ENCODE measurements around the gene EMC7. TPM values are rescaled to one million over a fixed set of nuclear protein-coding genes. Genes with fewer than 3 reads are reported as not detected.
A peak's percentile ranks its signal among the peaks of the same experiment; 100 is the strongest.
"Not testable (repeated sequence)": the region's sequence is repeated elsewhere in the genome, so short reads cannot be mapped to it uniquely, and the experiment has no call there.

EMC7 gene
- total RNA-seq, 1 donor from 2014 or later: 43.2 TPM

DNA sequence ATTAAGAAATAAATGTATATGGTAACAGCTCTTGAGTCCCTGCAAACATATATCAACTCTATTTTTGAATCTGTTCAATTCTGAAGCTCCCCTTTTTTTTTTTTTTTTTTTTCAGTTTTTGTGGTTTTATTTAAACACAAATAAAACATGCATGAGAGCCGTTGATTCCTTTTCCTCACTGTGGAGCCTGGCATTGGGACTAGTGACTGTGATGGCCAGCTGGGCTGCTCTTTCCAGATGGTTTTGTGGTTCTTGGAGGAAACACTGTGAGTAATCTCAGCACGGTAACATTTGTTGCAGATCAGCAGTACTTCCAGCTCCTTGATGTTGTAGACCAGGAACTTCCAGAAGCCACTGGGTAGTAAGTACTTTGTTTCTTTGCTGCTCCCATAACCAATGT is 15.9 kb downstream of the EMC7 start:
- no peak for DNase-seq (ENCODE audit: low read depth, low spot score)

DNA sequence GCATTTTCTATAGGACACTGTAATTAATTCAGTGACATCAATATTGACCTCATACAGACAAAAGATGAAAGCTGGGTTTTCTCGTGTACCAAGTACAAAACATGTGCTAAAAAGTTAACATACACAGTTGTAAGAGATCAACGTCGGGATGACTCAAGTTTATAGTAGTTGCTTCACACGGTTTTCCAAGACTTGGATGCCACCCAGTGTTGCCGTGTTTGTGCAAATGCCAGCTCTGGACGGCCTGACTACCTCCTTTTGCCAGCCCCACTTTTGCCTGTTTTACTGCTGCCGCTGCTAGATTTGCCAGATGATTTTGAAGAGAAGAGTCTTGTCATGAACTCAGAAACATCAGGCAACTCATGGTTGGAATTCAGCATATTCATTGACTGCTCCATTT is 17.6 kb downstream of the EMC7 start:
- no peak for DNase-seq (ENCODE audit: low read depth, low spot score)

DNA sequence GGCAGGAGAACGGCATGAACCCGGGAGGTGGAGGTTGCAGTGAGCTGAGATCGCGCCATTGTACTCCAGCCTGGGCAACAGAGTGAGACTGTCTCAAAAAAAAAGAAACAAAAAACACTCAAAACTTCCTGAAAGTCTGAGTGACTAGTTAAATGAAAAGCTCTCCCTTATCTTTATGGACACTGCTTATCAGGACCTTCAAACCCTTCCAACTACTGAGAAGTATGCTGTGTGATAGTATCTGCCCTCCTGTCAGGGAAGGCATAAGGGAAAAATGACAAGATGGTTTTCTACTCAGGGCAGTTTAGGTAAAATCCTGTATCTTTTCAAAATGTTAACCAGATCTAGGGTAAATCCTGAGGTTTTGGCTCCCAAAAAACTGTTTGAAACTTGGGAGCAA is 21.8 kb downstream of the EMC7 start:
- no peak for DNase-seq (ENCODE audit: low read depth, low spot score)

DNA sequence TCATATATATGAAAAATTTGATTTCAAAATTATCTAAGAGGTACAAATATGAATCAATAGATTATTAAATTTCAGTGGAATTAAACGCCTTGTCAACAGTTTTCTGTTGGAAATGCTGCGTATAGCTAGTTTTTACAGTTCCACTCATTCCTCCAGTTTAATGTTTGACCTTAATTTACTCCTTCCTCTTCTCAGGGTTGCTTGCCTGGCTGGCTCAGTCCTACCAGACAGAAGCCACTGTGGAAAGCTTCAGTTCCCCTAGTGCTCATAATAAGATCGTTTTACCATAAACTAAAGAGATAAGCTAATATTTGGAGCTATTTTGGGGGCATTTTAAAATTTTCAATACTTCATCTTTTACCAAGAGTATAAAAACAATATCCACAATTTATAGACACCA is 22.8 kb downstream of the EMC7 start:
- no peak for DNase-seq (ENCODE audit: low read depth, low spot score)

DNA sequence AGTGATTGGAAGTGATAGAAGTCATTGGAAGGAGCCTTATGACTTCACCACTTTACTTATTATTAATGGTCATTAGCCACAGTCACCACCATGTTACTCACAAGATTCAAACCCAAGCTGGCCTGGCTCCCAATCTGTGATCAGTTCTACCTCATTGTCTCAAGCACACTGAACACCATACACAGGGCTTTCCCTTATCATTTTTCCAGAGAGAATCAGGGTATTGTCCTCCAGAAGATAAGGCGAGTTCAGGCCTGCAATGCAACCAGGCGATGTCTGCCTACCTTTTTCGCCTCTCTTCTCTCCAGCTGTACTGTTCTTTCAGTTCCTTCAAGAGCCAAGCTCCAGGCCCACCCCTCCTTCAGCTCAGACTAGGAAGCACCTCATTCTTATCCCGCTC is 24.9 kb downstream of the EMC7 start:
- no peak for DNase-seq (ENCODE audit: low read depth, low spot score)

DNA sequence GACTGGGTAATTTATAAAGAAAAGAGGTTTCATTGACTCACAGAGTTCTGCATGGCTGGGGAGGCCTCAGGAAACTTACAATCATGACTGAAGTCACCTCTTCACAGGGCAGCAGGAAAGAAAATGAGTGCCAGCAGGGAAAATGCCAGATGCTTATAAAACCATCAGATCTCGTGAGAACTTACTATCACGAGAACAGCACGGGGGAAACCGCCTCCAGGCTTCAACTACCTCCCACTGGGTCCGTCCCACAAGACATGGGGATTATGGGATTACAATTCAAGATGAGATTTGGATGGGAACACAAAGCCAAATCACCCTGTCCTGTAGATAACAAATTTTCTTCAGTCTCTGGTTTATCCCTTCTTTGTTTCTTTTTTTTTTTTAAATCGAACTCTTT is 31.7 kb downstream of the EMC7 start:
- no peak for DNase-seq (ENCODE audit: low read depth, low spot score)

DNA sequence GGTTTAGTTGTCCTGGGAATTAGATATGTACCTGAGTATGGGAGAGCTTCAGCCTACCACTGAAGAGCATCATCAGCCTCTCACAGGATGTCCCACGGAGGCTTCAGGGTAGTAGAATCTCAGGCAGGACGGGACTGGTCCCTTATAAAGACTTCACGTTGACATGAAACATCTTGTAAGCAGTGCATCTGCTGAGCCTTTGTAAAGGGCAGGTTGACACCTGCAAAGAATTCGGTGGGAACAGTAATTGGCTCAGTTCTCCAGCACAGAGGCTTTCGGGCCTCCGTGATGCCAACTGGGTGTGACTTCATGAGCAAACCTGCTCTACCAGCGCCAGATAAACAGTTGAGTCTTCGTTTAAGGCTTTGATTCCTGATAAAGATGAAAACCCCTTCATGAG is 35.7 kb downstream of the EMC7 start:
- no peak for DNase-seq (ENCODE audit: low read depth, low spot score)

DNA sequence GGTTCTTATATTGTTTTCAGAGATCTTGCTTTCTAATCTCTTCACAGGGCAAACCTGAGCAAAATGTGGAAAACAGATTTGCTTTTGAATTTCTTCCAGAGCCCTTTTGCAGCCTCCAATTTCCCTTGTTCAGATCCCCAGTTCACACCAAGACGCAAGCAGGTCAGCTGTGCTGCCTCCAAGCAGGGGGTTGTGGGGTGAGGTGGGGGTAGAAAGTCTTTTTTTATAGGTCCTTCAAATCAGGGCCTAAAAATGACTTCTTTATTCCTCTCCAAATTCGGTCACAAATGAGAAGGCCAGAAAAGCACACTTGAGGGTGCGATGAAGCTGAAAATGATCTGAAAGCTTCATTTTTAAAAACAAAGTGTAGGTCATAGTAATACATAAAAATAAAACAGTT is 36.4 kb downstream of the EMC7 start:
- DNase-seq (ENCODE audit: low read depth, low spot score): no peak

DNA sequence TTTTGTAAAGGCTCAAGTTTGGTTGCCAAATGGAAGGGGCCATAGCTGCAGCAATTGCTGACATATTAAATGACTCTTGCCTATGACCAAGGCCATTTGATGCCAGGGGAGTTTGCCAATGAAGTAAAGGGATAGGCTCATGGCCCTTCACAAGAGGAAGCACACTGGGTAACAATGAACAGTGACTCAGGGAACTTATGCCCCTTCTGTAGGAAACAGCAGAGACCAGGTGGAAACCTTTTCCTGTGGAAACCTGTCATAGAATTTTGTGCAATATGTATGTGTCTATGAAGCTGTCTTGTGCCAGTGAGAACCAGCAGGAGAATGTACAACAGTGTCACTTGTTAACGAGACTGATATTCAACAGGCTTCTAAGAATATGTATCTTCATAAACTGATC is 37.2 kb downstream of the EMC7 start:
- DNase-seq (ENCODE audit: low read depth, low spot score): no peak

DNA sequence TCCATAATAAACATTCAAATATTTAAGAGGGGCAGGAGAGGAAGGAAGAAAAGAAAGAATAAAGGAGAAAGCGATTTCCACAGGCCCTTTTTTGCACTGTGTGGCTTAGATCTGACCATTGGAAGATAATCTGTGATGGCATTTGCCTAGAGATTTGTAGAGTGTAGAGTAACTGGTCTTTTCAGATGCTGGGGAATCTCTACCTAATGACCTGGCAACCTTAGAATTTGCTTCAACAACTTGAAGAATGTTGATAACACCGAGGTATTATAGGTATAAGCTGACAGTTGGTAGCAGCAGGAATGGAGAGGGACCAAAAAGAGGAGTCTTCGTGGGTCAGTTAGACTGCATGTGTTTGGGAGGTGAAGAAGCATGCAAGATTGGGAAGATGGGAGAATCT is 41.7 kb downstream of the EMC7 start:
- no peak for DNase-seq (ENCODE audit: low read depth, low spot score)

DNA sequence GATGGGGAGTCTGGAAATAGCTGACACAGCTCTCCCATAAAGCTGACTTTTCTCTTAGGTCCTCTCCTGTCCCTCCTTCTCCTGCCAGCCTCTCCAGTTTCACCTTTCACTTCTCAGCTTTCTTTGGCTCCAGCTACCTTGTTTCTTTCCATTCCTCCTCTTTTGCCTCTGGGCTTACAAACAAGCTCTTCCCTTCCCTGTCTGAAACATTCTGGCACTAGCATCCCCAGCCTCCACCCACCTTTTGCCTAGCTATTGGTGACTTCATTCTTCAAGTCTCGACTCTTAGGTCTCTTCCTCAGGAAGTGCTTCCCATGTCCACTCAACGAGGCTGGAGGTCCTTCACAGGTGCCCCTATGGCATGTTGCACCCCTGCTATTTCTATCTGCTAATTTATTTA is 42.2 kb downstream of the EMC7 start:
- DNase-seq (ENCODE audit: low read depth, low spot score): no peak

DNA sequence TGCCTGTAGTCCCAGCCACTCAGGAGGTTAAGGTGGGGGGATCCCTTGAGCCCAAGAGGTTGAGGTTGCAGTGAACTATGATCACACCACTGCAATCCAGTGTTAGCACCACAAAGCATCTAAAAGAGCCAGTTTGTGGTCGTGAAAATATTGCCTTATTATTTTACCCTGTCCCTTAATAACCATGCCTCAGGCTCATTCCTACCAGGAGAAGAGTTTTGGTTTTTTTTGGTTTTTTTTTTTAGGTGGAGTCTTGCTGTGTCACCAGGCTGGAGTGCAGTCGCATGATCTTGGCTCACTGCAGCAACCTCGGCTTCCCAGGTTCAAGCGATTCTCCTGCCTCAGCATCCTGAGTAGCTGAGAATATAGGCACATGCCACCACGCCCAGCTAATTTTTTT is 44.8 kb downstream of the EMC7 start:
- DNase-seq (ENCODE audit: low read depth, low spot score): no peak

DNA sequence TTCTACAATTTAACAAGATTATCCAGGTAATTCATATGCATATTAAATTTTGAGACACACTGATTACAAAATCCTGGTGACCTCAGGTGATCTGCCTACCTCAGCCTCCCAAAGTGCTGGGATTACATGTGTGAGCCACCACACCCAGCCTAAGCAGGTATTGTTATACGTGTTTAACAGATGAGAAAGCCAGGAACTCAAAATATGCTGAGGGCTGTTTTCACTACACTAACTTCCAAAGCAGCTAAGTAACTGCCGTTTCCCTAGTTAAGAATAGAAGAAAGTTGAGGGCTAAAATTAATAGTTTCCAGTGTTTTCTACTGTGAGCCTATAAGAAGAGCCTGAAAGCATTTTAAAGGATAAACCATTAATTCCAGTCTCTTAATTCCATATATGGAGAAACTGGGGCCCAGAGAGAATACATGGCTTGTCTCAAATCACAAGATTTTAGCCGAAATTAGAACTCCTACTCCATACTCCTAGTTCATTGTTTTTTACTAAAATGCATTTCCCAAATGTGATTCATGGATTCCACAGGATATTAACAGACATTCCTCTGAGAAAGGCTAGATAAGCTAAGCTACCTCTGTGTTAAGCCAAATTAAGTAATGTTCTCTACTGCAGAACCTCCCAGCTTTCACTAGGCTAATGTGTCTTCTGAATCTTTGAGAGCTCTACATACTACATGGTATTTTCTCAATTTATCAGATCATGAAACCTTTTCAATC is 45.6 kb downstream of the EMC7 start:
- DNase-seq (ENCODE audit: low read depth, low spot score): peak; percentile 57

DNA sequence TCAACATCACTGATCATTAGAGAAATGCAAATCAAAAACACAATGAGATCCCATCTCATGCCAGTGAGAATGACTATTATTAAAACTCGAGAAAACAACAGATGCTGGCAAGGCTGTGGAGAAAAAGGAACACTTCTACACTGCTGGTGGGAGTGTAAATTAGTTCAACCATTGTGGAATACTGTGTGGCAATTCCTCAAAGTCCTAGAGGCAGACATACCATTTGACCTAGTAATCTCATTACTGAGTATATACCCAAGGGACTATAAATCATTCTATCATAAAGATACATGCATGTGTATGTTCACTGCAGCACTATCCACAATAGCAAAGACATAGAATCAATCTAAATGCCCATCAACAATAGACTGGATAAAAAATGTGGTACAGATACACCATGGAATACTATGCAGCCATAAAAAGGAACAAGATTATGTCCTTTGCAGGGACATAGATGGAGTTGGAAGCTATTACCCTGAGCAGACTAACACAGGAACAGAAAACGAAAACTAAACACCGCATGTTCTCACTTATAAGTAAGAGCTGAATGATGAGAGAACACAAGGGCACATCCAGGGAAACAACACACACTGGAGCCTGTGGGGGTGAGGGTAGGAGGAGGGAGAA is 47.5 kb downstream of the EMC7 start:
- no peak for DNase-seq (ENCODE audit: low read depth, low spot score)

DNA sequence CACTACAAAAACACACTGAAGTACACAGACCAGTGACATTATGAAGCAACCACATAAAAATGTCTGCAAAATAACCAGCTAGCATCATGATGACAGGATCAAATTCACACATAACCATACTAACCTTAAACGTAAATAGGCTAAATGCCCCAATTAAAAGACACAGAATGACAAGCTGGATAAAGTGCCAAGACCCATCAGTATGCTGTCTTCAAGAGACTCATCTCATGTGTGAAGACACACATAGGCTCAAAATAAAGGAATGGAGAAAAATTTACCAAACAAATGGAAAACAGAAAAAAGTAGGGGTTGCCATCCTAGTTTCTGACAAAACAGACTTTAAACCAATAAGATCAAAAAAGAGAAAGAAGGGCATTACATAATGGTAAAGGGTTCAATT is 51.3 kb downstream of the EMC7 start:
- DNase-seq (ENCODE audit: low read depth, low spot score): not testable (repeated sequence)

DNA sequence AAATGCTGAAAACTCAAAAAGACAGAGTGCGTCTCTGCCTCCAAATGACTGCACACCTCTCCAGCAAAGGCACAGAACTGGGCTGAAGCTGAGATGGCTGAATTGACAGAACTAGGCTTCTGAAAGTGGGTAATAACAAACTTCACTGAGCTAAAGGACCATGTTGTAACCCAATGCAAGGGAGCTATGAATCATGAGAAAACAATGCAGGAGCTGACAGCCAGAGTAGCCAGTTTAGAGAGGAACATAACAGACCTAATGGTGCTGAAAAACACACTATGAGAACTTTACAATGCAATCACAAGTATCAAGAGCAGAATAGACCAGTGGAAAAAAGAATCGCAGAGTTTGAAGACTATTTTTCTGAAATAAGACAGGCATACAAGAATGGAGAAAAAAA is 52.5 kb downstream of the EMC7 start:
- DNase-seq (ENCODE audit: low read depth, low spot score): no peak

DNA sequence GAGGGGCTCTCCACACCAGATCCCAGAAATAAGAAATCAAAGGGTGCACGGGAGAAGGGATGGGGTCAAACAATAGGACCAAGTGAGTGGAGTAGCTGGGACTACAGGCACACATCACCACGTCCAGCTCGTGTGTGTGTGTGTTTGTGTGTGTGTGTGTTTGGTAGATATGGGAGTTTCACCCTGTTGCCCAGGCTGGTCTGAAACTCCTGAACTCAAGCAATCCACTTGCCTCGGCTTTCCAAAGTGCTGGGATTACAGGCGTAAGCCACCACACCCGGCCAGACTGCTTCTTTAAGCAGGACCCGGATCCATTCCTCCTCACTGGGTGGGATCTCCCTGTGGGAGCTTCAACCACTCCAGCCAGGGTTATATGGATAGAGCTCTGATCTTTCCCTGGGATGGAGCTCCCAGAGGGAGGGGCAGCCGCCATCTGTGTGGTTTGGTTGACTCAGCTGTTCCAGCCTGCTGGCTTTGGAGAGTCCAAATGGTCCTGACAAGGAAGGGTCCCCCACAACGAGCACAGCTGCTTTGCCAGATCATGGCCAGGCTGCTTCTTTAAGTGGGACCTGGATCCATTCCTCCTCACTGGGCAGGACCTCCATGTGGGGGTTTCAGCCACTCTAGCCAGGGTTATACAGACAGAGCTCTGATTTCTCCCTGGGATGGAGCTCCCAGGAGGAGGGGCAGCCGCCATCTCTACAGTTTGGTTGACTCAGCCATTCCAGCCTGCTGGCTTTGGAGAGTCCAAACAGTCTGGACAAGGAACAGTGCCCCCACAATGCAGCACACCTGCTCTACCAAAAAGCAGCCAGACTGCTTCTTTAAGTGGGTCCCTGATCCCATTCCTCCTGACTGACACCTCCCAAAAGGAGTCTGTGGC is 53.5 kb downstream of the EMC7 start:
- DNase-seq (ENCODE audit: low read depth, low spot score): no peak

DNA sequence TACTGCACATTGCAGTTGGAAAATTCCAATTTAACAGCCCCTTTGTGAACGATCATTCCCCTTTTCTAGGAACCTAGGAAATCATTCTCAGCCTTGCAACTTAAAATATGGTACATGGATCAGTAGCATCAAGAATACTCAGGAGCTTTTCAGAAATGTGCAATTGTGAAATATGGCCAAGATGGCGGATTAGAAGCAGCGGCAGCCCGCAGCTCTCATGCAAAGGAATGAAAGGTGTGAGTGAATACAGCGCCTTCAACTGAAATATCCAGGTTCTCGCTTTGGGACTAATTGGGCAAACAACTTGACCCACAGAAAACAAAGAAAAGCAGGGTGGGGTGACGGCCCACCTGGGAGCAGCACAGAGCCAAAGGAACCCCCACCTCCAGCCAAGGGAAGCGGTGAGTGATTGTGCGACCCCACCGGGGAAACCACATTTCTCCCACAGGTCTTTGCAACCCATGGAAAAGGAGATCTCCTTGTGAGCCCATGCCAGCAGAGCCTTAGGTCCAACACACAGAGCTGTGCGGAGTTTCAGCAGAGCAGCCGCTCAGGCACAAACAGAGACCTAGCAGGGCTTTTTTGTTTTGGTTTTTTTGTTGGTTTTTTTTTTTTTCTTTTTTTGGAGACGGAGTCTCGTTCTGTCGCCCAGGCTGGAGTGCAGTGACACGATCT is 55.1 kb downstream of the EMC7 start:
- DNase-seq (ENCODE audit: low read depth, low spot score): no peak

DNA sequence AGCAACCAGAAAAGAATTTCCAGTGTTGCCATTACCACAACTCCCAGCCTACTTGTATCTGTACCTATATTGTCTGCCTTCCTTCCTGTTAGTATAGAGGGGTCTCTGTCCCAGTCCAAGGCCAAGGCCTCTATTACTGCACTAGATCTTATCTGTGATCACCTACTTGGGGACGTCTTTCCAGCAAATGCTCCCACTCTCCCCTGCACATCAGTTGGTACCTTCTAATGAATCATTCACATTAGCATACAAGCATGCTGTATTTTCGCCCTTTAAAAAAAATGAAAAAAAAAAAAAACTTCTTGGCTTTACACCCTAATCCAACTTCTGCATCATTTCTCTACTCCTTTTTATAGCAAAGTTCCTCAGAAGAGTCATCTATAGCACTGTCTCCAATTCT is 57.8 kb downstream of the EMC7 start:
- DNase-seq (ENCODE audit: low read depth, low spot score): no peak

DNA sequence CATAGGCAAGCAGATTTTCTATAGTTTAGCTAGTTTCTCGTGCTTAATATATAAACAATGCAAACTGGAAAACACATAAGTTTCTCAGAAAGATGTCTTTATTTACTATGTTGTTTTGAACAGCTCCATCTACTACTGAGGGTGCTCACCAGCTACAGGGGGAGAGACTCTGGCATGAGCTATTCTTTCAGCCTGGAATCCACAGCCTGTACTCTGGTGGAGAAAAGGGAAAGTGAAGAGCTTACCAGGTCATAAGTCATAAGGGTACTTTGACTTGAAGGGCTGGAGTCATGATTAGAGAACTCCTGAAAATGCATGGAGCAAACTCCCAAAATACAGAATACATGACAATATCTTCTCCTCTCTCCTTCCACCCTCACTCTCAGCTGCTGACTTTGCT is 58.3 kb downstream of the EMC7 start:
- no peak for DNase-seq (ENCODE audit: low read depth, low spot score)

DNA sequence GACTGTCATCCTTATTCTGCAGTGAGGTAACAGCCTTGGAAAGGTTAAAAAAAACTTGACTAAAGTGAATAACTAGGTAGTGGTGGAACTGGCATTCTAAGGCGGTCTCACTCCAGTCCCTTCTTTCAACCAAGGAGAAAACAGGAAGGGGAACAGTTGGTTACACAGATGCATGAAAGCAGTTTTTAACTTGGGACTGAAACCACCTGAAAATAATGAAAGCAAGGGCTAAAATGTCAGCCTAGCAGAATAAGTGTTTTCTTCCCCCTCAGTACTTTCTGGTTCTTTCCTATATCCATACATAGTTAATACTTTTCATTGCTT is 61.9 kb downstream of the EMC7 start:
- no peak for DNase-seq (ENCODE audit: low read depth, low spot score)

All from pulmonary artery endothelial cell (primary cell).